GM23338 (cell line): ENCODE measurements around the gene HTR6. TPM values are rescaled to one million over a fixed set of nuclear protein-coding genes. Genes with fewer than 3 reads are reported as not detected.

Experiments
- ATAC-seq: fragments of 200-7000 bp; cut with Tn5 transposase; 3 replicates; pipeline ENCODE4 v1.9.1; 2020
- DNase-seq: peaks from one replicate; pipeline ENCODE4 v3.0.0-alpha.2; 2015; ENCODE audit warnings: low spot score
- H2AFZ ChIP-seq: fragments of 200-600 bp; sonication (generic); 2 replicates; pipeline ENCODE4 v1.8.0; 2016; ENCODE audit warnings: antibody characterized with exemption, mild to moderate bottlenecking, moderate library complexity
- H3F3A ChIP-seq: fragments of 200-600 bp; sonication (generic); replicated peaks from 2 replicates; pipeline ENCODE4 v1.8.0; 2017; ENCODE audit warnings: antibody characterized with exemption, mixed run types, low read depth
- H3K27ac ChIP-seq: fragments of 200-600 bp; sonication (generic); 2 replicates; pipeline ENCODE4 v1.6.1; 2016; ENCODE audit warnings: low read depth
- H3K27me3 ChIP-seq: fragments of 200-600 bp; sonication (generic); 2 replicates; pipeline ENCODE4 v1.8.0; 2016; ENCODE audit warnings: mild to moderate bottlenecking, mixed run types, moderate library complexity; ENCODE audit not compliant: insufficient read depth
- H3K36me3 ChIP-seq: fragments of 200-600 bp; sonication (generic); 2 replicates; pipeline ENCODE4 v1.8.0; 2016; ENCODE audit warnings: mild to moderate bottlenecking; ENCODE audit not compliant: insufficient read depth
- H3K4me1 ChIP-seq: fragments of 200-600 bp; sonication (generic); 2 replicates; pipeline ENCODE4 v1.8.0; 2016; ENCODE audit warnings: mild to moderate bottlenecking, moderate library complexity; ENCODE audit not compliant: insufficient read depth
- H3K4me2 ChIP-seq: fragments of 200-600 bp; sonication (generic); 2 replicates; pipeline ENCODE4 v1.7.1; 2017; ENCODE audit warnings: mixed run types
- H3K4me3 ChIP-seq: fragments of 200-600 bp; sonication (generic); 2 replicates; pipeline ENCODE4 v1.6.1; 2016; ENCODE audit warnings: mixed run types
- H3K79me2 ChIP-seq: fragments of 200-600 bp; sonication (generic); replicated peaks from 2 replicates; pipeline ENCODE4 v1.8.0; 2017; ENCODE audit warnings: mild to moderate bottlenecking; ENCODE audit not compliant: insufficient read depth
- H3K9me2 ChIP-seq: fragments of 200-600 bp; sonication (generic); 2 replicates; pipeline ENCODE4 v1.8.0; 2017; ENCODE audit not compliant: insufficient read depth
- H4K20me1 ChIP-seq: fragments of 200-600 bp; sonication (generic); replicated peaks from 2 replicates; pipeline ENCODE4 v1.8.0; 2017; ENCODE audit warnings: mild to moderate bottlenecking; ENCODE audit not compliant: insufficient read depth
- H3K27ac Mint-ChIP-seq: 2 replicates; pipeline ENCODE4 v1.8.0; 2020; ENCODE audit warnings: inconsistent platforms, mild to moderate bottlenecking, moderate library complexity, mixed read lengths
- H3K27me3 Mint-ChIP-seq: 3 replicates; pipeline ENCODE4 v1.8.0; 2022; ENCODE audit warnings: low read depth, mild to moderate bottlenecking, moderate library complexity, mixed read lengths, inconsistent platforms; ENCODE audit not compliant: insufficient read depth, poor library complexity
- H3K36me3 Mint-ChIP-seq: 3 replicates; pipeline ENCODE4 v1.8.0; 2021; ENCODE audit warnings: low read depth, mild to moderate bottlenecking, inconsistent platforms, moderate library complexity, mixed read lengths
- H3K4me1 Mint-ChIP-seq: 3 replicates; pipeline ENCODE4 v1.8.0; 2020; ENCODE audit warnings: mild to moderate bottlenecking, inconsistent platforms, mixed read lengths
- H3K4me3 Mint-ChIP-seq: 3 replicates; pipeline ENCODE4 v1.8.0; 2021; ENCODE audit warnings: moderate library complexity, mild to moderate bottlenecking, inconsistent platforms, mixed read lengths
- H3K9me3 Mint-ChIP-seq: 3 replicates; pipeline ENCODE4 v1.8.0; 2020; ENCODE audit warnings: moderate library complexity, mild to moderate bottlenecking, inconsistent platforms, mixed read lengths
- EZH2 ChIP-seq: fragments of 200-600 bp; sonication (generic); IDR thresholded peaks from one replicate; pipeline ENCODE4 v1.8.0; 2017; ENCODE audit warnings: antibody characterized with exemption, mild to moderate bottlenecking, low read depth; ENCODE audit not compliant: unreplicated experiment
- POLR2AphosphoS5 ChIP-seq: IDR thresholded peaks from 2 replicates; pipeline ENCODE4 v1.6.1; 2016; ENCODE audit warnings: antibody characterized with exemption, low read depth
- ZNF331 ChIP-seq: fragments of 250-450 bp; sonication (Bioruptor Pico); IDR thresholded peaks from 2 replicates; pipeline ENCODE4 v1.5.0; 2020; ENCODE audit warnings: low read depth, mild to moderate bottlenecking, moderate library complexity
- polyA plus RNA-seq: library from polyadenylated mRNA; unstranded; fragments of >200 nt; fragmentation: Nextera tagmentation; extraction: Ambion mirVana; gene quantifications from 2 replicates; pipeline ENCODE4 v1.2.1, GENCODE V29; 2016
- total RNA-seq: library from RNA; depleted of rRNA; stranded (reverse); fragments of >200 nt; shearing (Covaris generic); gene quantifications from 2 replicates; pipeline ENCODE4 v1.2.3, GENCODE V29; 2014
- TF ChIP-seq, protein P1 (sequence below): IDR thresholded peaks from one replicate; pipeline ENCODE4 v1.6.1; 2018; ENCODE audit warnings: antibody characterized with exemption; ENCODE audit not compliant: unreplicated experiment
- TF ChIP-seq, protein P2 (sequence below): fragments of 250-450 bp; sonication (Bioruptor Pico); IDR thresholded peaks from 2 replicates; pipeline ENCODE4 v1.5.0; 2020; ENCODE audit warnings: mild to moderate bottlenecking, moderate library complexity

HTR6 gene
- total and polyA plus RNA-seq, 2 experiments from 2014 or later: 0.26 to 0.66 TPM

DNA sequence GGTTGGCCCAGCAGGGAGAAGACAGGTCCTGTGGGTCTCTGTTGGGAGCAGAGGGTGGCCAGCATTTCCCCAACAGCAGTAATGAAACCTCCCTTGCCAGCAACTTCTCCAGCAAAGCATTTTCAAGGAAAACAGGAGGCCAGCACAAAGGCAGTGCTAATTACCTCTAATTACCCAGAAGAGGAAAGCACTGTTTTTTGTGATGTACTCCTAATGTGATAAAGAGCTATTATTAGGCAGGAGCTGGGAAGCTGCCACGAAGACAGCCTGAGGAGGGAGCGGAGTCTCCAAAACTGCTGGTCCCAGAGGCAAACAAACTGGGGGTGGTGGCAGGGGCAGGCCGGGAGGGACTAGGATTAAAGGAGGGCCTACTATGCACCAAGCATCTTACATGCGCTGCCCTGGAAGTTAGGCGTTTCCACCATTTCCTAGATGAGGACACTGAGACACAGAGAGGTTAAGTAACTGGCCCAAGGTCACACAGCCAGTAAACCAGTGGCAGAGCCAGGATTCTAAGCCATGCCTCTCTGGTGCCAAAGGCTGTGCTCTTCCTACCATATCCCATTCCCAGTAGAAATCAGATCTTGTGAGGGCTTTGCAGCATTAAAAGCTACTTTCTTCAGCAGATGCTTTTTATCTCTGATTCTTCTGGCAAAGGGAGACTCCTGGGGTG lies 24.5 kb downstream of the HTR6 start:
- H3K36me3 Mint-ChIP-seq: peaks cover 24% of the 10 kb centered on the region
- H3K36me3 ChIP-seq: no peaks in the 10 kb centered on the region
- peaks cover 11% of the 10 kb centered on the region for H3K4me1 ChIP-seq
- no peaks in the 10 kb centered on the region for H3K27me3 ChIP-seq
- H3K27ac Mint-ChIP-seq: no peak overlapping the region
- H2AFZ ChIP-seq: no peak overlapping the region
- peaks cover 9% of the 10 kb centered on the region for H3K4me1 Mint-ChIP-seq
- no peak overlapping the region for H3K4me3 Mint-ChIP-seq
- H3K27ac ChIP-seq: no peak overlapping the region
- no peak overlapping the region for H3K4me2 ChIP-seq
- TF ChIP-seq ZNF331 (CRISPR knock-in tag) (no peak), EZH2 (no peak), POLR2AphosphoS5 (no peak)
- TF ChIP-seq, protein P1, sequence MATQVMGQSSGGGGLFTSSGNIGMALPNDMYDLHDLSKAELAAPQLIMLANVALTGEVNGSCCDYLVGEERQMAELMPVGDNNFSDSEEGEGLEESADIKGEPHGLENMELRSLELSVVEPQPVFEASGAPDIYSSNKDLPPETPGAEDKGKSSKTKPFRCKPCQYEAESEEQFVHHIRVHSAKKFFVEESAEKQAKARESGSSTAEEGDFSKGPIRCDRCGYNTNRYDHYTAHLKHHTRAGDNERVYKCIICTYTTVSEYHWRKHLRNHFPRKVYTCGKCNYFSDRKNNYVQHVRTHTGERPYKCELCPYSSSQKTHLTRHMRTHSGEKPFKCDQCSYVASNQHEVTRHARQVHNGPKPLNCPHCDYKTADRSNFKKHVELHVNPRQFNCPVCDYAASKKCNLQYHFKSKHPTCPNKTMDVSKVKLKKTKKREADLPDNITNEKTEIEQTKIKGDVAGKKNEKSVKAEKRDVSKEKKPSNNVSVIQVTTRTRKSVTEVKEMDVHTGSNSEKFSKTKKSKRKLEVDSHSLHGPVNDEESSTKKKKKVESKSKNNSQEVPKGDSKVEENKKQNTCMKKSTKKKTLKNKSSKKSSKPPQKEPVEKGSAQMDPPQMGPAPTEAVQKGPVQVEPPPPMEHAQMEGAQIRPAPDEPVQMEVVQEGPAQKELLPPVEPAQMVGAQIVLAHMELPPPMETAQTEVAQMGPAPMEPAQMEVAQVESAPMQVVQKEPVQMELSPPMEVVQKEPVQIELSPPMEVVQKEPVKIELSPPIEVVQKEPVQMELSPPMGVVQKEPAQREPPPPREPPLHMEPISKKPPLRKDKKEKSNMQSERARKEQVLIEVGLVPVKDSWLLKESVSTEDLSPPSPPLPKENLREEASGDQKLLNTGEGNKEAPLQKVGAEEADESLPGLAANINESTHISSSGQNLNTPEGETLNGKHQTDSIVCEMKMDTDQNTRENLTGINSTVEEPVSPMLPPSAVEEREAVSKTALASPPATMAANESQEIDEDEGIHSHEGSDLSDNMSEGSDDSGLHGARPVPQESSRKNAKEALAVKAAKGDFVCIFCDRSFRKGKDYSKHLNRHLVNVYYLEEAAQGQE: no peak
- TF ChIP-seq, protein P2, sequence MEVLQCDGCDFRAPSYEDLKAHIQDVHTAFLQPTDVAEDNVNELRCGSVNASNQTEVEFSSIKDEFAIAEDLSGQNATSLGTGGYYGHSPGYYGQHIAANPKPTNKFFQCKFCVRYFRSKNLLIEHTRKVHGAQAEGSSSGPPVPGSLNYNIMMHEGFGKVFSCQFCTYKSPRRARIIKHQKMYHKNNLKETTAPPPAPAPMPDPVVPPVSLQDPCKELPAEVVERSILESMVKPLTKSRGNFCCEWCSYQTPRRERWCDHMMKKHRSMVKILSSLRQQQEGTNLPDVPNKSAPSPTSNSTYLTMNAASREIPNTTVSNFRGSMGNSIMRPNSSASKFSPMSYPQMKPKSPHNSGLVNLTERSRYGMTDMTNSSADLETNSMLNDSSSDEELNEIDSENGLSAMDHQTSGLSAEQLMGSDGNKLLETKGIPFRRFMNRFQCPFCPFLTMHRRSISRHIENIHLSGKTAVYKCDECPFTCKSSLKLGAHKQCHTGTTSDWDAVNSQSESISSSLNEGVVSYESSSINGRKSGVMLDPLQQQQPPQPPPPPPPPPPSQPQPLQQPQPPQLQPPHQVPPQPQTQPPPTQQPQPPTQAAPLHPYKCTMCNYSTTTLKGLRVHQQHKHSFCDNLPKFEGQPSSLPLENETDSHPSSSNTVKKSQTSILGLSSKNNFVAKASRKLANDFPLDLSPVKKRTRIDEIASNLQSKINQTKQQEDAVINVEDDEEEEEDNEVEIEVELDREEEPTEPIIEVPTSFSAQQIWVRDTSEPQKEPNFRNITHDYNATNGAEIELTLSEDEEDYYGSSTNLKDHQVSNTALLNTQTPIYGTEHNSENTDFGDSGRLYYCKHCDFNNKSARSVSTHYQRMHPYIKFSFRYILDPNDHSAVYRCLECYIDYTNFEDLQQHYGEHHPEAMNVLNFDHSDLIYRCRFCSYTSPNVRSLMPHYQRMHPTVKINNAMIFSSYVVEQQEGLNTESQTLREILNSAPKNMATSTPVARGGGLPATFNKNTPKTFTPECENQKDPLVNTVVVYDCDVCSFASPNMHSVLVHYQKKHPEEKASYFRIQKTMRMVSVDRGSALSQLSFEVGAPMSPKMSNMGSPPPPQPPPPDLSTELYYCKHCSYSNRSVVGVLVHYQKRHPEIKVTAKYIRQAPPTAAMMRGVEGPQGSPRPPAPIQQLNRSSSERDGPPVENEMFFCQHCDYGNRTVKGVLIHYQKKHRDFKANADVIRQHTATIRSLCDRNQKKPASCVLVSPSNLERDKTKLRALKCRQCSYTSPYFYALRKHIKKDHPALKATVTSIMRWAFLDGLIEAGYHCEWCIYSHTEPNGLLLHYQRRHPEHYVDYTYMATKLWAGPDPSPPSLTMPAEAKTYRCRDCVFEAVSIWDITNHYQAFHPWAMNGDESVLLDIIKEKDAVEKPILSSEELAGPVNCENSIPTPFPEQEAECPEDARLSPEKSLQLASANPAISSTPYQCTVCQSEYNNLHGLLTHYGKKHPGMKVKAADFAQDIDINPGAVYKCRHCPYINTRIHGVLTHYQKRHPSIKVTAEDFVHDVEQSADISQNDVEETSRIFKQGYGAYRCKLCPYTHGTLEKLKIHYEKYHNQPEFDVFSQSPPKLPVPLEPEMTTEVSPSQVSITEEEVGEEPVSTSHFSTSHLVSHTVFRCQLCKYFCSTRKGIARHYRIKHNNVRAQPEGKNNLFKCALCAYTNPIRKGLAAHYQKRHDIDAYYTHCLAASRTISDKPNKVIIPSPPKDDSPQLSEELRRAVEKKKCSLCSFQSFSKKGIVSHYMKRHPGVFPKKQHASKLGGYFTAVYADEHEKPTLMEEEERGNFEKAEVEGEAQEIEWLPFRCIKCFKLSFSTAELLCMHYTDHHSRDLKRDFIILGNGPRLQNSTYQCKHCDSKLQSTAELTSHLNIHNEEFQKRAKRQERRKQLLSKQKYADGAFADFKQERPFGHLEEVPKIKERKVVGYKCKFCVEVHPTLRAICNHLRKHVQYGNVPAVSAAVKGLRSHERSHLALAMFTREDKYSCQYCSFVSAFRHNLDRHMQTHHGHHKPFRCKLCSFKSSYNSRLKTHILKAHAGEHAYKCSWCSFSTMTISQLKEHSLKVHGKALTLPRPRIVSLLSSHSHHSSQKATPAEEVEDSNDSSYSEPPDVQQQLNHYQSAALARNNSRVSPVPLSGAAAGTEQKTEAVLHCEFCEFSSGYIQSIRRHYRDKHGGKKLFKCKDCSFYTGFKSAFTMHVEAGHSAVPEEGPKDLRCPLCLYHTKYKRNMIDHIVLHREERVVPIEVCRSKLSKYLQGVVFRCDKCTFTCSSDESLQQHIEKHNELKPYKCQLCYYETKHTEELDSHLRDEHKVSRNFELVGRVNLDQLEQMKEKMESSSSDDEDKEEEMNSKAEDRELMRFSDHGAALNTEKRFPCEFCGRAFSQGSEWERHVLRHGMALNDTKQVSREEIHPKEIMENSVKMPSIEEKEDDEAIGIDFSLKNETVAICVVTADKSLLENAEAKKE (CRISPR knock-in tag): no peak
- no peak overlapping the region for H3K4me3 ChIP-seq
- peaks cover 16% of the 10 kb centered on the region for H3K9me3 Mint-ChIP-seq
- ATAC-seq: peak; percentile 52
- peaks cover 11% of the 10 kb centered on the region for H3K27me3 Mint-ChIP-seq
- no peaks in the 10 kb centered on the region for H4K20me1 ChIP-seq
- H3K79me2 ChIP-seq: no peaks in the 10 kb centered on the region
- DNase-seq: no peak
- no peaks in the 10 kb centered on the region for H3K9me2 ChIP-seq
- H3F3A ChIP-seq: no peaks in the 10 kb centered on the region
